Measurements from ENCODE around the gene RHOC.

Gene RHOC

GRCh38 chr1:112693821-112694220, 13.1 kb downstream of the RHOC start:
- Histone ChIP-seq H3K27me3 (ENCODE audit: insufficient read depth, low read length, poor library complexity) (no peaks in the 10 kb centered on the region), H3K18ac (ENCODE audit: low read length) (no peak overlapping the region), H2BK5ac (ENCODE audit: low read length) (no peak overlapping the region), H3K79me2 (ENCODE audit: control insufficient read depth, insufficient read depth, low read length) (no peaks in the 10 kb centered on the region), H2BK120ac (ENCODE audit: low read depth, low read length) (no peak overlapping the region), H3K36me3 (ENCODE audit: control insufficient read depth, insufficient read depth, low read length) (peaks cover 15% of the 10 kb centered on the region), H3K23ac (ENCODE audit: low read length) (no peak overlapping the region), H3K27ac (ENCODE audit: low read depth, low read length) (no peak overlapping the region), H3K4me2 (ENCODE audit: low read length) (no peak overlapping the region), H3K9ac (ENCODE audit: low read length) (no peak overlapping the region), H3K4me3 (ENCODE audit: low read length) (no peak overlapping the region), H3K56ac (ENCODE audit: low read length) (no peak overlapping the region), H4K5ac (ENCODE audit: low read length) (no peak overlapping the region), H4K8ac (ENCODE audit: low read depth, low read length) (no peak overlapping the region), H2BK15ac (replicated peaks; ENCODE audit: low read depth) (no peak overlapping the region), H2AK5ac (ENCODE audit: low read length) (no peak overlapping the region), H3K79me1 (ENCODE audit: low read length) (no peaks in the 10 kb centered on the region), H3K4me1 (ENCODE audit: control insufficient read depth, low read depth, low read length) (peaks cover 7% of the 10 kb centered on the region), H3K4ac (ENCODE audit: low read depth, low read length) (no peak overlapping the region)
- DNase-seq, result no peak
- no CpG with 5 or more reads among the region's 6 CpGs for WGBS (ENCODE audit: extremely low coverage, insufficient coverage, low lambda C conversion rate)

DNA sequence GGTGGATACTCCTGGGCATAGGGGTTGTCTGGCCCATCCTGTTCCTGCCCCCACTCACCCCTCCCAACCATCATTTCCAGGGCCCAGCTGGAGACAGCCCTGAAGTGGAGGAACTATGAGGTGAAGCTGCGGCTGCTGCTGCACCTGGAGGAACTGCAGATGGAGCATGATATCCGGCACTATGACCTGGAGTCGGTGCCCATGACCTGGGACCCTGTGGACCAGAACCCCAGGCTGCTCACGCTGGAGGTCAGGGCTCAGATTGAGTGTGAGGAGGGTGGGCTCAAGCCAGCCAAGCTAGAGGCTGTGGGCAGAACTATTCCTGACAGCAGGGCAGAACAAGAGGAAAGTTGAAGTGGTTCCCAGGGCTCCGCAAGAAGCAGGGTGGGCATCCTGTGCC, 14.2 kb downstream of the RHOC start:
- Histone ChIP-seq H2BK5ac (ENCODE audit: low read length) (no peak overlapping the region), H3K79me1 (ENCODE audit: low read length) (no peaks in the 10 kb centered on the region), H3K4me2 (ENCODE audit: low read length) (no peak overlapping the region), H2BK120ac (ENCODE audit: low read depth, low read length) (no peak overlapping the region), H3K4me3 (ENCODE audit: low read length) (no peak overlapping the region), H4K5ac (ENCODE audit: low read length) (no peak overlapping the region), H3K56ac (ENCODE audit: low read length) (no peak overlapping the region), H3K36me3 (ENCODE audit: control insufficient read depth, insufficient read depth, low read length) (peaks cover 14% of the 10 kb centered on the region), H3K18ac (ENCODE audit: low read length) (no peak overlapping the region), H4K8ac (ENCODE audit: low read depth, low read length) (no peak overlapping the region), H2AK5ac (ENCODE audit: low read length) (no peak overlapping the region), H3K23ac (ENCODE audit: low read length) (no peak overlapping the region), H3K79me2 (ENCODE audit: control insufficient read depth, insufficient read depth, low read length) (no peaks in the 10 kb centered on the region), H3K4ac (ENCODE audit: low read depth, low read length) (no peak overlapping the region), H3K9ac (ENCODE audit: low read length) (no peak overlapping the region), H3K4me1 (ENCODE audit: control insufficient read depth, low read depth, low read length) (no peaks in the 10 kb centered on the region), H3K27ac (ENCODE audit: low read depth, low read length) (no peak overlapping the region), H3K27me3 (ENCODE audit: insufficient read depth, low read length, poor library complexity) (no peaks in the 10 kb centered on the region), H2BK15ac (replicated peaks; ENCODE audit: low read depth) (no peak overlapping the region)
- WGBS (ENCODE audit: extremely low coverage, insufficient coverage, low lambda C conversion rate), result no CpG with 5 or more reads among the region's 5 CpGs
- DNase-seq, result no peak

- no peak overlapping the region for H2BK120ac ChIP-seq (ENCODE audit: low read depth, low read length)
- no peaks in the 10 kb centered on the region for H3K79me2 ChIP-seq (ENCODE audit: control insufficient read depth, insufficient read depth, low read length)
- H3K27ac ChIP-seq (ENCODE audit: low read depth, low read length), result no peak overlapping the region
- H3K56ac ChIP-seq (ENCODE audit: low read length), result no peak overlapping the region
- no peak for DNase-seq
- H4K5ac ChIP-seq (ENCODE audit: low read length), result no peak overlapping the region
- no peak overlapping the region for H3K23ac ChIP-seq (ENCODE audit: low read length)
- H2BK15ac ChIP-seq (replicated peaks; ENCODE audit: low read depth), result no peak overlapping the region
- H3K4me2 ChIP-seq (ENCODE audit: low read length), result no peak overlapping the region
- no CpG with 5 or more reads among the region's 11 CpGs for WGBS (ENCODE audit: extremely low coverage, insufficient coverage, low lambda C conversion rate)
- H3K27me3 ChIP-seq (ENCODE audit: insufficient read depth, low read length, poor library complexity), result no peaks in the 10 kb centered on the region
- H3K18ac ChIP-seq (ENCODE audit: low read length), result no peak overlapping the region
- H3K4me3 ChIP-seq (ENCODE audit: low read length), result no peak overlapping the region
- peaks cover 6% of the 10 kb centered on the region for H3K79me1 ChIP-seq (ENCODE audit: low read length)
- H3K4me1 ChIP-seq (ENCODE audit: control insufficient read depth, low read depth, low read length), result peaks cover 3% of the 10 kb centered on the region
- H3K36me3 ChIP-seq (ENCODE audit: control insufficient read depth, insufficient read depth, low read length), result peaks cover 7% of the 10 kb centered on the region
- H3K9ac ChIP-seq (ENCODE audit: low read length), result no peak overlapping the region
- no peak overlapping the region for H3K4ac ChIP-seq (ENCODE audit: low read depth, low read length)
- H2AK5ac ChIP-seq (ENCODE audit: low read length), result no peak overlapping the region
- H2BK5ac ChIP-seq (ENCODE audit: low read length), result no peak overlapping the region
- H4K8ac ChIP-seq (ENCODE audit: low read depth, low read length), result no peak overlapping the region
These were observed 17.1 kb downstream of the RHOC start for GRCh38 chr1:112689842-112690237.

DNA sequence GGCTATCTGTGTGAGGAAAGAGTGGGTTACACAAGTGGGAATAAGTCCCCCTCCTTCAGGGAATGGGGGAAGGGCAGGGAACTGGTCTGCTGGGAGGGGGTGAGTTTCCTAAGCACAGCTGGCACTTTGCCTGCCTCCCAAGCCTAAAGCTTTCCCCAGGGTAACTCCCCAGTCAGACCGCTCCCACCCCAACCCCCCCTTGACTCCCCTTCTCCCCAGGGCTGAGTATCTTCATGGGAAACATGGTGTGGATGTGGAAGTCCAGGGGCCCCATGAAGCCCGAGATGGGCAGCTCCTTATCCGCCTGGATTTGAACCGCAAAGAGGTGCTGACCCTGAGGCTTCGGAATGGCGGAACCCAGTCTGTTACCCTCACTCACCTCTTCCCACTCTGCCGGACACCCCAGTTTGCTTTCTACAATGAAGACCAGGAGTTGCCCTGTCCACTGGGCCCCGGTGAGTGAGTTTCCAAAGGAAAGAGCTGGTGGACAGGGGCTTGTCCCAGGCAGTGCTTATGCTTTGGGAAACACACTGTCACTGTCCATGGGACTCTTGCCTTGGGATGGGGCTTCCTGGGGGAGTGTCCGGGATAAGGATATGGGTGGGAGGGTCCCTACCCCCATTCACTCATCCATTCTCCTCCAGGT, 17.6 kb downstream of the RHOC start:
- Histone ChIP-seq H3K79me1 (ENCODE audit: low read length) (peaks cover 6% of the 10 kb centered on the region), H3K4me2 (ENCODE audit: low read length) (no peak overlapping the region), H3K4me1 (ENCODE audit: control insufficient read depth, low read depth, low read length) (peaks cover 3% of the 10 kb centered on the region), H3K79me2 (ENCODE audit: control insufficient read depth, insufficient read depth, low read length) (no peaks in the 10 kb centered on the region), H2AK5ac (ENCODE audit: low read length) (no peak overlapping the region), H2BK5ac (ENCODE audit: low read length) (no peak overlapping the region), H4K8ac (ENCODE audit: low read depth, low read length) (no peak overlapping the region), H2BK120ac (ENCODE audit: low read depth, low read length) (no peak overlapping the region), H3K23ac (ENCODE audit: low read length) (no peak overlapping the region), H3K4me3 (ENCODE audit: low read length) (no peak overlapping the region), H2BK15ac (replicated peaks; ENCODE audit: low read depth) (no peak overlapping the region), H3K4ac (ENCODE audit: low read depth, low read length) (no peak overlapping the region), H3K36me3 (ENCODE audit: control insufficient read depth, insufficient read depth, low read length) (peaks cover 7% of the 10 kb centered on the region), H4K5ac (ENCODE audit: low read length) (no peak overlapping the region), H3K18ac (ENCODE audit: low read length) (no peak overlapping the region), H3K9ac (ENCODE audit: low read length) (no peak overlapping the region), H3K27ac (ENCODE audit: low read depth, low read length) (no peak overlapping the region), H3K56ac (ENCODE audit: low read length) (no peak overlapping the region), H3K27me3 (ENCODE audit: insufficient read depth, low read length, poor library complexity) (no peaks in the 10 kb centered on the region)
- no peak for DNase-seq
- no CpG with 5 or more reads among the region's 9 CpGs for WGBS (ENCODE audit: extremely low coverage, insufficient coverage, low lambda C conversion rate)

DNA sequence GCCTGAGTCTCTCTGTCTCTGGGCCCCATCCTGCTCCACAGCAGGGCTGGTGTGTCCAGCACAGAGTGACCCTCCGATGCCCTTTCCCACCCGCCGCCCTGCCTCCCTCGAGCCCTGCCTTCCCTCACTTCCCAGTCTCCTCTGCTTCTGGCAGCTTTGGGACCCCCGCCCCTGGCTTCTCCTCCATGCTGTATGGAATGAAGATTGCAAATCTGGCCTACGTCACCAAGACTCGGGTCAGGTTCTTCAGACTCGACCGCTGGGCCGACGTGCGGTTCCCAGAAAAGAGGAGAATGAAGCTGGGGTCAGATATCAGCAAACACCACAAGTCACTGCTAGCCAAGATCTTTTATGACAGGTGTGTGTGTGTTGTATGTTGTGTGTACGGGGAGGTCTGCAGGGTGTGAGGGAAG, 18.1 kb downstream of the RHOC start:
- H3K23ac ChIP-seq (ENCODE audit: low read length), result no peak overlapping the region
- DNase-seq, result no peak
- no peak overlapping the region for H2BK5ac ChIP-seq (ENCODE audit: low read length)
- no peak overlapping the region for H2AK5ac ChIP-seq (ENCODE audit: low read length)
- no peak overlapping the region for H3K4me2 ChIP-seq (ENCODE audit: low read length)
- H3K79me1 ChIP-seq (ENCODE audit: low read length), result peaks cover 6% of the 10 kb centered on the region
- H3K56ac ChIP-seq (ENCODE audit: low read length), result no peak overlapping the region
- no peak overlapping the region for H4K8ac ChIP-seq (ENCODE audit: low read depth, low read length)
- H3K9ac ChIP-seq (ENCODE audit: low read length), result no peak overlapping the region
- H4K5ac ChIP-seq (ENCODE audit: low read length), result no peak overlapping the region
- no peak overlapping the region for H2BK120ac ChIP-seq (ENCODE audit: low read depth, low read length)
- no peak overlapping the region for H3K4me3 ChIP-seq (ENCODE audit: low read length)
- no peaks in the 10 kb centered on the region for H3K79me2 ChIP-seq (ENCODE audit: control insufficient read depth, insufficient read depth, low read length)
- H3K4ac ChIP-seq (ENCODE audit: low read depth, low read length), result no peak overlapping the region
- H3K36me3 ChIP-seq (ENCODE audit: control insufficient read depth, insufficient read depth, low read length), result peaks cover 7% of the 10 kb centered on the region
- H2BK15ac ChIP-seq (replicated peaks; ENCODE audit: low read depth), result no peak overlapping the region
- H3K18ac ChIP-seq (ENCODE audit: low read length), result no peak overlapping the region
- H3K27ac ChIP-seq (ENCODE audit: low read depth, low read length), result no peak overlapping the region
- WGBS (ENCODE audit: extremely low coverage, insufficient coverage, low lambda C conversion rate), result no CpG with 5 or more reads among the region's 13 CpGs
- H3K27me3 ChIP-seq (ENCODE audit: insufficient read depth, low read length, poor library complexity), result no peaks in the 10 kb centered on the region
- peaks cover 3% of the 10 kb centered on the region for H3K4me1 ChIP-seq (ENCODE audit: control insufficient read depth, low read depth, low read length)
